ENCODE results near the gene SMYD5.

SMYD5 gene

DNA sequence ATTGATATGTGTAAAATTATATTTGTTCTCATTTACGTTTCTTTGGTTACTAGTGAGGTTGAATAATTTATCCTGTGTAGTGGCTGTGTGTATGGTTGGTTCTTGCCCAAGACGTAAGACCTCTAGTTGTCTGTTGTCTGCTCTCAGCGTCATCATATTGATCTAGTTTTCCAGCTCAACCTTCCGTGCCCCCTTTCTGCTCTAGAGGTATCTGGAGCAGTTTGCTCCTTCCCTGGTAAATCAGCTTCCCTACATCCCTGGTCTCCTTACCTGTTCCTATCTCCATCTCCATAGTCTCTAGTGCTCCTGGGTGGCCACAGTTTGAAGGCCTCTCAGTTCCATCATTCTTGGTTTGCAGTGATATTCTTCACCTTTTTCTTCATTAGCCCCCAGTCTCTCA, 1.2 kb downstream of the SMYD5 start:
- peak overlapping the region; percentile 85 for H3K4me3 ChIP-seq
- no peak for TF ChIP-seq EZH2 (IDR thresholded peaks at IDR 0.05)
- TF ChIP-seq POLR2AphosphoS5 (IDR thresholded peaks at IDR 0.05; ENCODE audit: borderline replicate concordance, low read depth, low read length): no peak
- TF ChIP-seq FOXP2 (optimal IDR thresholded peaks at IDR 0.05; ENCODE audit: control extremely low read depth, extremely low read length, insufficient read depth): no peak
- DNase-seq (ENCODE audit: low read depth, low spot score): no peak
- no peaks in the 10 kb centered on the region for H3K9me3 ChIP-seq (ENCODE audit: low read depth, low read length)
- 0 out of 2 replicates have a peak overlapping the region, but pooled peaks have one; percentile 78 for H3K27ac ChIP-seq
- peak overlapping the region; percentile 83 for H3K9ac ChIP-seq (ENCODE audit: insufficient read length)
- H3K36me3 ChIP-seq (ENCODE audit: insufficient read depth, low read length): peaks cover 5% of the 10 kb centered on the region; the same call in 1 of the 2 replicates

DNA sequence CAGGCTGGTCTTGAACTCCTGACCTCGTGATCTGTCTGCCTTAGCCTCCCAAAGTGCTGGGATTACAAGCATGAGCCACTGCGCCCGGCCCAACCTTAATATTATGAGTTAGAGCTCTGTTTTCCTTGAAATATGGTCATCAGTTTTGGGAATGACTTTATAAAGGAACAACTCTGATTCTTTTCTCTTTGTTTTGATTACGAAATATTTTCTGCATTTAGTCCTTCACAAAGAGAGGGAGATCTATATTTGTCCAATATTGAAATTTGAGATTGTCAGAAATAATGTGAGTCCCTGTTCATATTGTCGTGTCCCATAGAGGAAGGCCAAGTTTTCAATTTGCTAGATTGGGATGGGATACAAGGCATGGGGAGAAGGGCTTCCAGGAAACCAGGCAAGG, 3.1 kb downstream of the SMYD5 start:
- no peak overlapping the region for H3K9ac ChIP-seq (ENCODE audit: insufficient read length)
- no peaks in the 10 kb centered on the region for H3K9me3 ChIP-seq (ENCODE audit: low read depth, low read length)
- H3K36me3 ChIP-seq (ENCODE audit: insufficient read depth, low read length): peaks cover 20% of the 10 kb centered on the region; the same call in 1 of the 2 replicates
- no peak overlapping the region for H3K4me3 ChIP-seq
- no peak for DNase-seq (ENCODE audit: low read depth, low spot score)
- no peak for TF ChIP-seq POLR2AphosphoS5 (IDR thresholded peaks at IDR 0.05; ENCODE audit: borderline replicate concordance, low read depth, low read length)
- no peak for TF ChIP-seq EZH2 (IDR thresholded peaks at IDR 0.05)
- TF ChIP-seq FOXP2 (optimal IDR thresholded peaks at IDR 0.05; ENCODE audit: control extremely low read depth, extremely low read length, insufficient read depth): no peak
- no peak overlapping the region for H3K27ac ChIP-seq

DNA sequence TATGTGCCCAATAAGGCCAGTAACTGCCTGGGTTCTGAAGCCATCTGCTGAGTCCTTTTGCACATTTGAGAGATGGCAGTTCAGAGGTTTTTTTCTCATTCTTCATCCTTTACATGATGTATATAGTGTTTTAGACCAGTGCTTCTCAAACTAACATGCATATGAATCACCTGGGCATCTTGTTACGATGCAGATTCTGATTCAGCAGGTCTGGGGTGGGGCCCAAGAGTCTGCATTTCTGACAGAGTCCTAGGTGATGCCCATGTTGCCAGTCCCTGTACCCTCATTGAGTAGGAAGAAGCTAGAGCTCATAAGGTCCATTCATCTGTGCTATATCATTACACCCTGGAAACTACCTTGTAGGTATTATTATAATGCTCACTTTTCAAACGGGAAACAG, 3.8 kb downstream of the SMYD5 start:
- no peak overlapping the region for H3K27ac ChIP-seq
- peaks cover 24% of the 10 kb centered on the region; the same call in 1 of the 2 replicates for H3K36me3 ChIP-seq (ENCODE audit: insufficient read depth, low read length)
- TF ChIP-seq POLR2AphosphoS5 (IDR thresholded peaks at IDR 0.05; ENCODE audit: borderline replicate concordance, low read depth, low read length) (no peak), FOXP2 (optimal IDR thresholded peaks at IDR 0.05; ENCODE audit: control extremely low read depth, extremely low read length, insufficient read depth) (no peak), EZH2 (IDR thresholded peaks at IDR 0.05) (no peak)
- no peak overlapping the region for H3K9ac ChIP-seq (ENCODE audit: insufficient read length)
- DNase-seq (ENCODE audit: low read depth, low spot score): no peak
- no peaks in the 10 kb centered on the region for H3K9me3 ChIP-seq (ENCODE audit: low read depth, low read length)
- no peak overlapping the region for H3K4me3 ChIP-seq

DNA sequence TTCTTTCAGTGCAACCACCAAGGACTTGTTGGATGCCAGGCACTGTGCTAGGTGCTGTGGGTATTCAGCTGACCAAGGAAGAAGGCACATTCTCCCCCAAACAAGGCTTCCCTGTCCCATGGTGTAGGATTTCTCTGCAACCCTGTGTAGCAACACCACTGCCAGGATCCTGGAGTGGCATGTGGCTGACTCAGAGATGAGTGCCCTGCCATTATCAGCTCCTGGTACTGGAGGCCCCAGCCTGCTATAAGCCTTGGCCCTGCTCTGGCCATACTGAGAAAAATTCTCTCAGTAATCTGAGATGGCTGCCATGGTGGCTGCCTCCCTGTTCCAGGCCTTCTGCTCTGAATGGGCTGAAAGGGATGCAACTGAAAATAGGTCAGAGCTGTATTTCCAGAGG, 4.3 kb downstream of the SMYD5 start:
- H3K9ac ChIP-seq (ENCODE audit: insufficient read length): no peak overlapping the region
- peaks cover 29% of the 10 kb centered on the region; the same call in 1 of the 2 replicates for H3K36me3 ChIP-seq (ENCODE audit: insufficient read depth, low read length)
- TF ChIP-seq EZH2 (IDR thresholded peaks at IDR 0.05) (no peak), FOXP2 (optimal IDR thresholded peaks at IDR 0.05; ENCODE audit: control extremely low read depth, extremely low read length, insufficient read depth) (no peak), POLR2AphosphoS5 (IDR thresholded peaks at IDR 0.05; ENCODE audit: borderline replicate concordance, low read depth, low read length) (no peak)
- DNase-seq (ENCODE audit: low read depth, low spot score): no peak
- H3K27ac ChIP-seq: no peak overlapping the region
- H3K4me3 ChIP-seq: no peak overlapping the region
- H3K9me3 ChIP-seq (ENCODE audit: low read depth, low read length): no peaks in the 10 kb centered on the region

DNA sequence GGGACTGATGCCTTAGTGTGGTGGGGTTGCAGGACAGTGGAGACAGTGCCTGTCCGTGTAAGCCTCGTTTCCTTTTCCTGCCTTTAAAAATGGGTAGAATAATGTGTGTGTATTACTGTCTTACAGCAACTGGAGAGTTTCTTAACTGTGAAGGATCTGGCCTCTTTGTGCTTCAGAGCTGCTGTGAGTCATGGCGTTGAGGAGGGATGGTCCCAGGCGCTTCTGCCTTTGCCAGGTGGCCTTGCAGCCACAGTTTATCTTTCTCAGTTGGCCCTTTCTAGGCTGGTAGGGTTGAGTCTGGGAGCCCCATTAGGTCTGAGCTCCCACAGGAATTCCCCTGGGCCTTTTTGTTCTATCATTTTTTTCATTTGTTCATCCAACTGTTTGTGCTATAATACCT, 9.8 kb downstream of the SMYD5 start:
- H3K36me3 ChIP-seq (ENCODE audit: insufficient read depth, low read length): peaks cover 51% of the 10 kb centered on the region; the same call in 1 of the 2 replicates
- H3K27ac ChIP-seq: no peak overlapping the region
- H3K4me3 ChIP-seq: no peak overlapping the region
- H3K9ac ChIP-seq (ENCODE audit: insufficient read length): no peak overlapping the region
- no peak for DNase-seq (ENCODE audit: low read depth, low spot score)
- TF ChIP-seq FOXP2 (optimal IDR thresholded peaks at IDR 0.05; ENCODE audit: control extremely low read depth, extremely low read length, insufficient read depth) (no peak), EZH2 (IDR thresholded peaks at IDR 0.05) (no peak), POLR2AphosphoS5 (IDR thresholded peaks at IDR 0.05; ENCODE audit: borderline replicate concordance, low read depth, low read length) (no peak)
- H3K9me3 ChIP-seq (ENCODE audit: low read depth, low read length): no peaks in the 10 kb centered on the region

DNA sequence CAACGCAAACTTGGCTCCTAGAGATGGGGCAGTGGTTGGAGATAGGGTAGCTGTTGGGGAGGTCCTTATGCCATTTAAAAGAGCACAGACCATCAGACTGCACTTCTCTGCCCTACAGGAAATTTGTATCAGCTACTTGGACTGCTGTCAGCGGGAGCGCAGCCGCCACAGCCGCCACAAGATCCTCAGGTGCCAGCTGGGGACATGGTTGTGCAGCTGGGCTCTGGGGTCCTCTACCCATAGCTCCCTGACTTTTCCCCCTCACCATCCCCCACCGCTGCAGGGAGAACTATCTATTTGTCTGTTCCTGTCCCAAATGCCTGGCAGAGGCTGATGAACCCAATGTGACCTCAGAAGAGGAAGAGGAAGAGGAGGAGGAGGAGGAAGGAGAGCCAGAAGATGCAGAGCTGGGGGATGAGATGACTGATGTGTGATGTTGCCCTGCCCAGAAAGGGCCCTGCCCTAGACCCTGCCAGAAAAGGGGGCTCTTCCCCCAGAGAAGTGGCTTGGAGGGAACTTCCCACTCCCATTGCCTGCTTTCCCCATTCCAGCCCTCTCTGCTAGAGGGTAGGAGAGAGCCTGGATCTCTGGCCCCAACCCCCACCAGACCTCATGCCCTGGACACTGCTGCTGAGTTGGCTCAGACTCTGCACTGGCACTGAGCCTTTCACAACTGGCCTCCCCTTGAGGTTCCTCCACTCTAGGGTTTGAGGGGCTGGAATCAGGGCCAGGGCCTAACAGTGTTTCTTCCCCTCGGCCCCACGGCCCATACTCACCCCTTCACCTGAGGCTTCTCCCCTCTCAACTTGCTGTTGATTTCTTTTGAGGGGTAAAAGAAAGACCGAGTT, 11.7 kb downstream of the SMYD5 start:
- no peak overlapping the region for H3K9ac ChIP-seq (ENCODE audit: insufficient read length)
- no peaks in the 10 kb centered on the region for H3K9me3 ChIP-seq (ENCODE audit: low read depth, low read length)
- peaks cover 44% of the 10 kb centered on the region; the same call in 1 of the 2 replicates for H3K36me3 ChIP-seq (ENCODE audit: insufficient read depth, low read length)
- DNase-seq (ENCODE audit: low read depth, low spot score): no peak
- no peak overlapping the region for H3K4me3 ChIP-seq
- H3K27ac ChIP-seq: no peak overlapping the region
- no peak for TF ChIP-seq FOXP2 (optimal IDR thresholded peaks at IDR 0.05; ENCODE audit: control extremely low read depth, extremely low read length, insufficient read depth)
- TF ChIP-seq POLR2AphosphoS5 (IDR thresholded peaks at IDR 0.05; ENCODE audit: borderline replicate concordance, low read depth, low read length): no peak
- no peak for TF ChIP-seq EZH2 (IDR thresholded peaks at IDR 0.05)

DNA sequence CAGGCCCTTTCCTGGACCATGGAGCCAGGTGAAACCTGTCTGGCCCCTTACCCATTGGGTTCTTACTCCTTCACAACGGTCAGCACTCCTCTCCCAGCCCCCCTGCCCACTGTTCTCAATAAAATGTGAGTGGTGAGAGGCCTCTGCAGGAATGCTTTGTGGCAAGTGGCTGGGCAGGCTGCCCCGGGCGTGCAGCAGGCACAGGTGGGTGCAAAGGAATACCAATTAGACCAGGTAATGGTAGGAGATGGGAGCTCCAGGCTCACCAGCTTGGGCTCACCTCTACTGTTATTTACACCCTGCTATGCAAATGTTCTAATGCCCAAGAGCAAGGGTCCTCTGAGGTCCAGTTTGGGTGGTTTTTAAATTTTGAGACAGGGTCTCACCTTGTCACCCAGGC, 13.0 kb downstream of the SMYD5 start:
- H3K9me3 ChIP-seq (ENCODE audit: low read depth, low read length): no peaks in the 10 kb centered on the region
- no peak for DNase-seq (ENCODE audit: low read depth, low spot score)
- H3K36me3 ChIP-seq (ENCODE audit: insufficient read depth, low read length): peaks cover 32% of the 10 kb centered on the region; the same call in 1 of the 2 replicates
- H3K27ac ChIP-seq: no peak overlapping the region
- H3K9ac ChIP-seq (ENCODE audit: insufficient read length): no peak overlapping the region
- TF ChIP-seq FOXP2 (optimal IDR thresholded peaks at IDR 0.05; ENCODE audit: control extremely low read depth, extremely low read length, insufficient read depth) (no peak), EZH2 (IDR thresholded peaks at IDR 0.05) (no peak), POLR2AphosphoS5 (IDR thresholded peaks at IDR 0.05; ENCODE audit: borderline replicate concordance, low read depth, low read length) (no peak; the same call in 1 of the 2 replicates)
- no peak overlapping the region for H3K4me3 ChIP-seq

DNA sequence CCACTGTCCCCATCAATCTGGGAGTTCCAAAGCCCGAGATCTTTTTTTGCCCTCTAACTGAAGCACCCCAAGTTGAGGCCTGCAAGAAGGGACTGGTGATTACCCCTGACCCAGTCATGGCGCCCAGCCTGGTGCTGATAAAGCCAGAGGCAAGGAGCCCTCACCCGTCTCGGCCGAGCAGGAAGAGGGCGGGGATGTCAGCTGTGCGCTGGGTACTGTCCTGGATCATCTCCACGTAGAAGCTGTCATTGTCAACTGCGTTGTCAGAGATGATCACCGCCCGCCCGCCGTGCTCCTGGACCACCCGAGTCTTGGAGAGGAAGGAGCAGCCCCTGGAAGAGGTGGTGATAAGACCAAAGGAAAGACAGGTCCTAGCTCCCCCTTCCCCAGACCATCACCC, 14.6 kb downstream of the SMYD5 start:
- H3K9ac ChIP-seq (ENCODE audit: insufficient read length): no peak overlapping the region
- no peaks in the 10 kb centered on the region for H3K9me3 ChIP-seq (ENCODE audit: low read depth, low read length)
- TF ChIP-seq FOXP2 (optimal IDR thresholded peaks at IDR 0.05; ENCODE audit: control extremely low read depth, extremely low read length, insufficient read depth) (no peak), EZH2 (IDR thresholded peaks at IDR 0.05) (no peak), POLR2AphosphoS5 (IDR thresholded peaks at IDR 0.05; ENCODE audit: borderline replicate concordance, low read depth, low read length) (no peak)
- no peak overlapping the region for H3K27ac ChIP-seq
- no peak for DNase-seq (ENCODE audit: low read depth, low spot score)
- peaks cover 18% of the 10 kb centered on the region; the same call in 1 of the 2 replicates for H3K36me3 ChIP-seq (ENCODE audit: insufficient read depth, low read length)
- no peak overlapping the region for H3K4me3 ChIP-seq

All from SK-N-MC (cell line).